Measurements from ENCODE around the gene HSBP1L1. TPM values are rescaled to one million over a fixed set of nuclear protein-coding genes. Genes with fewer than 3 reads are reported as not detected.
"Not testable (repeated sequence)": the region's sequence is repeated elsewhere in the genome, so short reads cannot be mapped to it uniquely, and the experiment has no call there.

Gene HSBP1L1
- polyA plus RNA-seq, 3 donors: 15.2 to 27.4 (median 19.0) TPM

DNA sequence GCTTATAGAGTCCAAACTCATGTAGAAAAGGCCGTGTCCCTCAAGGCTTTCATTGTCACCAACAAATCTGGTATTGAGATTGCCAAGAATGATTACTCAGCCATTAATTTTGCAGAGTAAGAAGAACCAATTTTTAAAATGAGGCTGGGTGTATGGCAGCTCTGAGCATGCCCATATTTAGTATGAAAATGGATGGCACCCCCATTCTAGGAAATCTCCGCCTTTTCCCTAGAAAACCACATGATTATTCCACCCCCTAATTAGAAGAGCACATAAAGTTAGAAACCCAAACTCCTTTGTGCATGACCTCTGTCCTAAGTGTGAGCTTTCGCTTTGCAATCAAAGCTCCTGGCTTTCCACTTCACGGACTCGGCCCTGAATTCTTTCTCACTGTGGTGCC lies 38.0 kb downstream of the HSBP1L1 start:
- WGBS, 3 donors: 92 to 97% (median 95%) methylated on average over 5 of the region's 5 CpGs
- H3K27ac ChIP-seq (ENCODE audit: low read depth, low read length): no peak overlapping the region

DNA sequence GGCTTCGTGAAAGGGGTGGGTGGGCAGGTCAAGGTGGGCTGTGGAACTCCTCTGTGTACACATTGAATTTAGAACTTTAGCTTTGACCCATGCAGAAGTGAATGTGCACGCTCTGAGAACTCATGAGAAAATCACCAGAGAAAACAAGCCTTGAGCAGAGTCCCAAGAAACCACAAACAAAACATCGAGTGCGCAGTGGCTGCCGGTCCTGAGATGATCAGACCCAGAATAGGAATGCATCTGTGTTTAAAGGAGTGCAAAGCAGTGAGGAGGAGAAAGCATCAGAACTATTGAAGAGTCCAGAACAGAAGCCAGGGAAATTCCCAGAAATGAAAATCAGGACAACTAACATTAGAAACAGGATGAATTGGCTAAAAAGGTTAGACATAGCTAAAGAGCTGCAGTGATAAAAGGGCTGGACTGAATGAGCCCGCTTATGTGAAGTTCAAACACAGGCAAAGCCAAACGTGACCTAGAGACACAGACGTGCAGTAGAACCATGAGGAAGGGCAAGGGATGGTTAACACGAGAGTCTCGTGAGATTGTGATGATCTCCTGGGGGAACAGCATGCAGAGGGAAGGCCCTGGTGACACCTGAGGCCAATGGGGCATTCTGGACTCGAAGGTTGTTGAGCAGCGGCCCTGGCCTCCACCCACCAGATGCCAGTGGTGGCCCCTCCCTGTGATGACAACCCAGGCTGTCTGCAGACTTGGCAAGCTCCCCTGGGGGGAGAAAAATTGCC lies 40.3 kb downstream of the HSBP1L1 start:
- H3K27ac ChIP-seq (ENCODE audit: low read depth, low read length): no peak overlapping the region
- WGBS, 3 donors: 89 to 91% (median 90%) methylated on average over 12 of the region's 12 CpGs

DNA sequence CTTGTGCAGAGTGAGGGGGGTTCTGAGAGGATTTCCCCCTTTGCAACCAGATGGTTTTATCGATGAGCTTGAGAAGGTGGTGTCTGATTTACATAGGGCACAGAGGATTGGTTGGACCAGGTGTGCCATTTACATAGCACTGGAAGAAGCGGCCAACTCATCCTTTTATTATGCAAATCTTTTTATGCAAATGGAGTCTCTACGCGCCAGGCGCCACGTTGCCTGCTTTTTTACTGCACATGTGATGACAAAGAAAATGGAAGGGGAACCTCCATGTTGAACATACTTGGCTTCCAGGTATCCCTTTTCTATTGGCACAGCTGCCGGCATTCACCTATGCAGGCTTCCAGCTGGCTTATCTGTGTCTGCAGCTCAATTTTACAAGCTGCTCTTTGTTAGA lies 42.3 kb downstream of the HSBP1L1 start:
- no peak overlapping the region for H3K27ac ChIP-seq (ENCODE audit: low read depth, low read length)
- WGBS, 3 donors: 74 to 83% (median 82%) methylated on average over 7 of the region's 7 CpGs

DNA sequence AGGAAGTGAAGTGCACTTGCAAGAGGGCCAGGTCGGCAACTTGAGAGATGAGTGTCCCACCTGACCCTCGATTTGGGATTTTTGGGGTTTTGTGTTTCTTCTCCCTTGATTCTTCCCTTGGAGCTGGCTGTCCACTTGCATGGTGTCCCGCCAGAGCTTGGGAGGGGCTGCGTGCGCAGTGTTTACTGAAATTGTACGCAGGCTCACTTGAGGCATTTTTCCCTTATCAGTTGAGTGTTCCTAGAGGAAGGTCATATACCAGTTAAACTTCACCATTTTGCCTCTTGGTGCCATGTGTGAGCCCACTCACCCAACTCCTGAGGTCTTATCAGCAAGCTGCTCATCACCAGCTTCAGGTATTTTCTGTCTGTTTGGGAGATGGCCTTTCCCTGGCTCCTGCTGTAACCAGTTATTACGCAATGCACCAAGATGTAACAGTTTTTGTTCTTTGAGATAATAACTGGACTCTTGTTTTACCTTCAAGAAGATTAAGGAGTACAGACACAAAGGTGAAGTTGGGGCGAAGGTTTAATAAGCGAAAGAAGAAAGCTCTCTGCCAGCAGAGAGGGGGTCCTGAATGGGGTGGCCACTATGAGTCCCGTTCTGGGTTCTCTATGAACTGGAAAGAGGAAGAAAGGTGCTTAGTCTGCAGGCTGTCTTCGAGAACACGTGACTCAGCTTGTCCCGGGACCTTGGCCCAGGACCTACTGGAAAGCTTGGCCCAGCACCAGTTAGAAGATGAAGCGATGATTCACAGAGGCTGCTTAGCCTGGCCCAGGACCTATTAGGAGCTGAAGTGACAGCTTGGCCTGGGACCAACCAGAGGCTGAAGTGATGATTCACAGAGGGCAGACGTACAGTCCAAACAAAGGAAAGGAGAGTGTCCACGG lies 45.5 kb downstream of the HSBP1L1 start:
- H3K27ac ChIP-seq (ENCODE audit: low read depth, low read length): no peak overlapping the region

DNA sequence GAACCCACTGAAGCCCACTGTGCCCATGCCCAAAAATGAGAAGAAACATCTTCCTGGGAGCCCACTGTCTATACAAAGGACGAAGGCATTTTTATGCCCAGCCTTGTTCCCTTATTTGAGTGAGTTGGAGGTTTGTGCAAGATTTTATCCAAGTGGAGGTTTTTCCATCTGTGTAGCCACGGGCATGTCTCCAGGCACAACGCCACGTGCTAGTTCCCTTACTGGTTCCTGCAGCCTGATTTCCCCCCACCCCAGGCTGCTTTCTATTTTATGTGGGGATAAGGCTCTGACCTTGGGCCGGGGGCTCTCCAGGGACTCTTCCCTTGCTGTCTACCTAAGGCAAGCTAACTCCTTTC lies 46.1 kb downstream of the HSBP1L1 start:
- 85 to 96% (median 86%) methylated on average over 5 of the region's 5 CpGs for WGBS, 3 donors
- H3K27ac ChIP-seq (ENCODE audit: low read depth, low read length): no peak overlapping the region

More for the DNA sequence above, 45.5 kb downstream of the HSBP1L1 start:
- 74 to 93% (median 92%) methylated on average over 16 of the region's 16 CpGs for WGBS, 3 donors

DNA sequence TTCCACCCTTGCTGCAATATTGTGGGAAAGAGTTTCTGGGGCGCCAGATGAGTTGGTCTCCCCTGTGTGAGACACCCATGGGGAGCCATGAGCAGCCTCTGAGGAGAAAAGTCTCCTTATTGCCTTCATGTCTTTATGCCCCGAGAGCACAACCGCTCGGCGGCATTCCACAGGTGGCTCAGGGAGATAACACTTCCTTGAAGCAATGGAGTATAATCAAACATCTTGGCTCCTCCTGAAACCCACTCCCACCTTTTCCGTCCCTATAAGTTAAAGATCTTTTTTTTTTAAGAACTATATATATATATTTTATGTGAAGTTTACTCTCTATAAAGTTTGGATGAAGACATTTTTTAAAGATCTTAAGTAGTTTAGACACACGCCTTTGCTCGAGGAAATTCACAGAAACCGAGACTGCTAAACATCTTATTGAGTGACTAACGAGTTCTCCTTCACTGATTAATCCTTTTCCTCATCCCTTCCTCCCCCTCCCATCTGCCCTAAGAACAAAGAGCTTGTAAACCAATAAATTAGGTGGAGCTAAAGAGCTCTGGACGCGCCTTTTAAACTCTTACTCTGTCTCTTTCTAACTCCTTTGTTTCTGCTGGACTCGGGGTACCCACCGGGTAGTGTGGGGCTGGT lies 47.2 kb downstream of the HSBP1L1 start:
- H3K27ac ChIP-seq (ENCODE audit: low read depth, low read length): not testable (repeated sequence)
- WGBS, 3 donors: 91 to 95% (median 94%) methylated on average over 14 of the region's 14 CpGs

DNA sequence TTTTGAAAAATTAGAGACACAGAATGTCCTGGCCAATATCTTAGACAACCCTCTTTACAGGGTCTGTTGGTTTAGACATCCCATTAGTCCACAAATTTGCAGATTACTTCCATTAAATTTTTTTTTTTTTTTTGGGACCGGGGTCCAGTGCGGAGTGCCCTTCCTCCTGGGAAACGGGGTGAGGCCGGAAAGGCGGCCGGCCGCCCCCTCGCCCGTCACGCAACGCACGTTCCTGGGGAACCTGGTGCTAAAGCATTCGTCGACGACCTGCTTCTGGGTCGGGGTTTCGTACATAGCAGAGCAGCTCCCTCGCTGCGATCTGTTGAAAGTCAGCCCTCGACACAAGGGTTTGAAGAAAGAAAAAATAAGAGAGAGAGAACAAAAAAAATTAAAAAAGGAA lies 48.3 kb downstream of the HSBP1L1 start:
- WGBS, 3 donors: 97 to 98% (median 97%) methylated on average over 20 of the region's 20 CpGs
- no peak overlapping the region for H3K27ac ChIP-seq (ENCODE audit: low read depth, low read length)

Other genes with a start within 250 kb of the HSBP1L1 start
- under 1 TPM; 0.05 to 0.45 (median 0.42) TPM for gene KCNG2, start 166.7 kb upstream of the HSBP1L1 start, polyA plus RNA-seq
- 100 to 1,000 TPM in 1 of 3 donors, 10 to 100 TPM in 2; 38.2 to 168 (median 95.4) TPM for gene SLC66A2, start 13.0 kb upstream of the HSBP1L1 start, polyA plus RNA-seq
- 10 to 100 TPM; 55.5 to 83.2 (median 69.3) TPM for gene TXNL4A, start 23.9 kb downstream of the HSBP1L1 start, polyA plus RNA-seq
- 10 to 100 TPM; 15.9 to 32.2 (median 16.7) TPM for gene RBFA, start 69.8 kb downstream of the HSBP1L1 start, polyA plus RNA-seq
- gene ADNP2, start 144.6 kb downstream of the HSBP1L1 start, polyA plus RNA-seq: 1 to 10 TPM; 3.8 to 8.9 (median 4.1) TPM